GM18868 (cell line): Measurements from ENCODE around the gene CFAP69.

ENCODE experiments used
- ATAC-seq: cut with Tn5 transposase; IDR thresholded peaks from one replicate; pipeline ENCODE4 v1.9.1; 2021; ENCODE audit warnings: mild to moderate bottlenecking, moderate library complexity; ENCODE audit not compliant: unreplicated experiment

Gene CFAP69, protein sequence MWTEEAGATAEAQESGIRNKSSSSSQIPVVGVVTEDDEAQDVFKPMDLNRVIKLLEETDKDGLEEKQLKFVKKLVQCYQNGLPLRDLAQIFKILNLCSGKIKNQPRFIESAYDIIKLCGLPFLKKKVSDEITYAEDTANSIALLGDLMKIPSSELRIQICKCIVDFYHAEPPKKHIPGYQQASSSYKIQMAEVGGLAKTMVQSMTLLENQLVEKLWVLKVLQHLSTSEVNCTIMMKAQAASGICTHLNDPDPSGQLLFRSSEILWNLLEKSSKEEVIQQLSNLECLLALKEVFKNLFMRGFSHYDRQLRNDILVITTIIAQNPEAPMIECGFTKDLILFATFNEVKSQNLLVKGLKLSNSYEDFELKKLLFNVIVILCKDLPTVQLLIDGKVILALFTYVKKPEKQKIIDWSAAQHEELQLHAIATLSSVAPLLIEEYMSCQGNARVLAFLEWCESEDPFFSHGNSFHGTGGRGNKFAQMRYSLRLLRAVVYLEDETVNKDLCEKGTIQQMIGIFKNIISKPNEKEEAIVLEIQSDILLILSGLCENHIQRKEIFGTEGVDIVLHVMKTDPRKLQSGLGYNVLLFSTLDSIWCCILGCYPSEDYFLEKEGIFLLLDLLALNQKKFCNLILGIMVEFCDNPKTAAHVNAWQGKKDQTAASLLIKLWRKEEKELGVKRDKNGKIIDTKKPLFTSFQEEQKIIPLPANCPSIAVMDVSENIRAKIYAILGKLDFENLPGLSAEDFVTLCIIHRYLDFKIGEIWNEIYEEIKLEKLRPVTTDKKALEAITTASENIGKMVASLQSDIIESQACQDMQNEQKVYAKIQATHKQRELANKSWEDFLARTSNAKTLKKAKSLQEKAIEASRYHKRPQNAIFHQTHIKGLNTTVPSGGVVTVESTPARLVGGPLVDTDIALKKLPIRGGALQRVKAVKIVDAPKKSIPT

DNA sequence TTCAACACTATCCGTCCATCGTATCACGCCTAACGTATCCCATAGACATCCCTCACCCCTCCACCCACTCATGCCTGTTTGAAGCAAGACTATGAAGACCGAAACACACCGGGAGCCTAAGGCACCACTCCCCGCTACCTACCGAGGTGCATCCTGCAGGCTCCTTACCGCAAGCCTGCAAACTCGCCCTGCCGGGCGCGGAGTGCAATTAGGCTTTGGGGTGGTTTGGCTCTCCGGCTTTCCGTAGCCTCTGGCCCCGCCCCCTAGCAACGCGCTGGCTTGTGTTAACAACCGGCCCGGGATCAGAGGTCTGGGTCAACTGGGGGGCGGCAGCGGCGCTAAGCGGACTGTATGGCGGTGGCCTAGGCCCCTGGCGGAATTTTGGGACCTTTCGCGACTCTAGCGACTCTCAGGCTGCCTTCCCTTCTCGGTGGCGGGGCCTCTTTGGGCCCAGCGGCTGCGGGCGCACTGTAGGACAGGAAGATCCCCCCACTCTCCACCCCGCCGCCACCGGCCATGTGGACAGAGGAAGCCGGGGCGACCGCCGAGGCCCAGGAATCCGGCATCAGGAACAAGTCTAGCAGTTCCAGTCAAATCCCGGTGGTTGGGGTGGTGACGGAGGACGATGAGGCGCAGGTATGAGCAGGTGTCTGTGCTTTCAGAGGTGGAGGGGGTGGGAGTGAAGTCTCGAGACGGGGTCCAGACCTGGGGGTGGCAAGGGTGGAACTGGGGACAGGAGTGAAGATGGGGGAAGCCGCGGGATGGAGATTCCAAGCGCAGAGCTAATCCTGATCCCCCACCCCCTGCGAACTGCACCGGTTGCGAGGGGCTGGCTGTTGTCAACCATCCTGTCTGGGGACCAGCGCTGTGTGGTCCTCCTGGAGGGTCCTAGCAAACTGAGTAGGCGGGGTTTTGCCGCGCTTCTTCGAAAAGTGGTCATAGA lies at the start of gene CFAP69:
TSS of gene CFAP69 (plus strand) at position 266 of the 943 bp plus-strand sequence. CDS start at position 517, 251 bp downstream.
- ATAC-seq: peak; percentile 88

DNA sequence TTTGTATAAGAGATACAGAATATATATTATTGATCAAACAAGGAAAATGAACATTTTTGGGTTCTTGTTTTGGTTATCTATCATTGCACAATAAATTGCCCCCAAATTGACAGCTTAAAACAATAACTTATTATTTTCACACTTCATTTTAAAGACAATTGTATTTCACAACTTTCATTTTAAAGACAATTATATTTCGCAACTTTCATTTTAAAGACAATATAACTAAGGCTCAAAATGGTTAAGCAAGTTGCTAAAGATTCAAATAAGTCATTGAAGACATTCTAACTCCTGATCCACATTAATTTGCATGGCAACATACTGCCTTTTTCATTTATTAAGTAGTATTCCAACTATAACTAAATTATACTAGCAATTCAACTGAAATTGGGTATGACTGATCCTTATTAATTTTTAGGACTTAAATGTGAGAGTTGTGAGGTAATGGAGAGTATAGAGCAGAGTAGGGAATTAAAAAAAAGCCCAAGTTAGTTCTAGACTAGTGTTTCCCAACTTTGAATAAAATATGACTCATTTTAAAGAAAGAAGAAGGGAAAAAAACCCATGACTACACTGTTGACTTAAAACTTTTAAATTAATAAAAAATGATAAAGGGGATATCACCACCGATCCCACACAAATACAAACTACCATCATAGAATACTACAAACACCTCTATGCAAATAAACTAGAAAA lies 43.3 kb upstream of the CFAP69 start:
- ATAC-seq: no peak

DNA sequence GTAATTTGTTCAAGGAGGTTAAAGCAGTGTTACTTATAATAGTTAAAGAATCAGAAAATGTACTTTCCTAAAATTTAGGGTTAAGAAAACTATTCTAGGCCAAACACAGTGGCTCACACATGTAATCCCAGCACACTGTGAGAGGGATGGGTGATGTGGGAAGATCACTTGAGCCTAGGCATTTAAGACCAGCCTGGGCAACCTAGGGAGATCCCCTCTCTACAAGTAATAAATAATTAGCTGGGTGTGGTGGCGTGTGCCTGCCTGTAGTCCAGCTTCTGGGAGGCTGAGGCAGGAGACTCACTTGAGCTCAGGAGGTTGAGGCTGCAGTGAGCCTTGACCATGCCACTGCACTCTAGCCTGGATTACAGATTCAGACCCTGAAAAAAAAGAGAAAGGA lies 37.0 kb upstream of the CFAP69 start:
- ATAC-seq: no peak

DNA sequence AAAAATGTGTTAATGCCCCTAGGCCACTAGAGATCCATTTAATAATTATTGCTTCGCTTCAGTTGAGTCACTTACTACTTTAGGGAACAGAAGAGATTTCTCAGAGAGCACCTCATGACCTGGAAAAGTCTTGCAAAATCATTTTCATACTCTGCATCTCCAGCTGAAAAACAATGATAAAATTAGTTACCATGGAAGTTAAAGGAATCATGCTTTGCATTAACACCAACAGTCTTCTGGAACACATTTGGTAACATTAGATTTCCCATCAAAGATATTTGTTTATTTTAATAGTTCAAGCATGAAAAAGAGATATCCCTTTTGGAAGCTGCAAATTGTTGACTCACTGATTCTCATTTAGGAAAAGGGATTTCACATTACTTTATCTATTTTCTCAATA lies 35.2 kb upstream of the CFAP69 start:
- ATAC-seq: no peak

DNA sequence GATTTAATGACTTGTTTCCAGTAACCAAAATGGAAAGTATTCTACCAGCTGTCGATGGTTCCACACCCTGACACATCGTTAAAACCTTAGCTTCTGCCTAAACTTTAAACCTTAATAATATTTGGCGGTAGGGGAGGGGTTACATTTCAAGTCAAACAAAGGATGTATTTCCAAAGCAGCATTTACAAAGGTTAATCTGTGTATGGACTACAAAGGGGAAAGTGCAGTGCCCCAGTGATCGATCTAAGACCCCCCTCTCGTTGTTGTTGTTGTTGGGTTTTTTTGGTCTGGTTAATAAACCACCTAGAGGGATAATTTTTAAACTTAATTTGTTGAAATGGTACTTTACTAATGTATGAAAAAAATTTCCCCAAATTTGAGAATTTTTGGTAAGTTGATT lies 34.5 kb upstream of the CFAP69 start:
- ATAC-seq: no peak

DNA sequence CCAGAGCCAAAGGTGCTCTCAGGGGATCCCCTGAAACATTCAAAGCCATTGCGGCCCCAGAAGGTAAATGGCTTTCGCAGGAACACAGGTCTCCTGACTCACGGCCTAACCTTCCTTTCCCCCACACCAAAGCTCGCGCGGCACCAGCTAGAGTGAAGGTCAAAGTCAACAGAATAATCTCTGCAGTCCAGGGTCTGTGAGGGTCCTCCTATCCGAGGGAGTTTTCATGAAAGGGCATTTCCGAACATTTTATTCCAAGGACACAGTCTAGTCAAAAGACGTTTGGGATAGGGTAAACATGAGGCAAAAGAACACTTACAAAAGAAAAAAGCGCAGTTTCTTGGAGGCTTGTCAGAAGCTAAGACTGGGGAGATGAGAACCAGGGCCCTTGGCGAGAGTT lies 34.0 kb upstream of the CFAP69 start:
- peak; percentile 6 for ATAC-seq

DNA sequence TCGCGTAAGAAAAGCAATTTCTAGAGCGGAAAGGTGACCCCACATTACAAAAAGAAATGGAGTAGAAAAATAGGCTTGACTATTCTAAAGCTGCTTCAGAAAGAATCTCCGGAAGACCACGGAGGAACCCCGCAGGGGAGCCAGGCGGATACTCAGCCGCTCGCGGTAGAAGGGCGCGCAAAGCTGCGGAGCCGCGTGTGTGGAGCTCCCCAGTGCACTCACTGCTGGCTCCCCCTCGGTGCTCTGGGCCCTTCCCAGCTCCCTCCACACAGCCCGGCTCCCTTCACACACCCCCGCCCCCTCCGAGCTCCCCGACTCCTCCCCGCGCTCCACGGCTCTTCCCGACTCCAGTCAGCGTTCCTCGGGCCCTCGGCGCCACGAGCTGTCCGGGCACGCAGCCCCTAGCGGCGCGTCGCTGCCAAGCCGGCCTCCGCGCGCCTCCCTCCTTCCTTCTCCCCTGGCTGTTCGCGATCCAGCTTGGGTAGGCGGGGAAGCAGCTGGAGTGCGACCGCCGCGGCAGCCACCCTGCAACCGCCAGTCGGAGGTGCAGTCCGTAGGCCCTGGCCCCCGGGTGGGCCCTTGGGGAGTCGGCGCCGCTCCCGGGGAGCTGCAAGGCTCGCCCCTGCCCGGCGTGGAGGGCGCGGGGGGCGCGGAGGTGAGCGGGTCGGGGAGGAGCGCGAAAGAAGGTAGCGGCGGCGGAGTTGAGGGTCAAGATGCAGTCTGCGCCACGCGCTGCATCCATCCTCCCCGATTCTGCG lies 33.4 kb upstream of the CFAP69 start, which contains the start of gene STEAP2:
TSS of gene STEAP2 (plus strand) at position 350 of the 758 bp plus-strand sequence. CDS start 13,343 bp downstream, outside the sequence.
- ATAC-seq: peak; percentile 92

DNA sequence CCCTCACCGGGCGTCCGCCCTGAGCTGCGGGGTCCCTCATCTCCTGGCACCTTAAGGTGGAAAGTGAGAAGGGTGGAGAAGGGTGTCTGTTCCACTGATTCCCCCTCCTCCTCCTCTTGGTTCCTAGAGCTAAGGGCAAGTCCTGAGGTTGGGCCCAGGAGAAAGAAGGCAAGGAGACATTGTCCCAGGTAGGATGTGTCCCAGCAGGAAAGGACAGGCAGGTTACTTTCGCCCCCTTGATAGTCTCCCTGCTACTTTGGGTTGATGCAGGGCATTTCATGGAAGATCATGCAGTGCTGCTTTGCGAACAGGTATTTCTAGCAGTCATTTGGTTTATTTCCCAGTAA lies 32.9 kb upstream of the CFAP69 start:
- no peak for ATAC-seq

DNA sequence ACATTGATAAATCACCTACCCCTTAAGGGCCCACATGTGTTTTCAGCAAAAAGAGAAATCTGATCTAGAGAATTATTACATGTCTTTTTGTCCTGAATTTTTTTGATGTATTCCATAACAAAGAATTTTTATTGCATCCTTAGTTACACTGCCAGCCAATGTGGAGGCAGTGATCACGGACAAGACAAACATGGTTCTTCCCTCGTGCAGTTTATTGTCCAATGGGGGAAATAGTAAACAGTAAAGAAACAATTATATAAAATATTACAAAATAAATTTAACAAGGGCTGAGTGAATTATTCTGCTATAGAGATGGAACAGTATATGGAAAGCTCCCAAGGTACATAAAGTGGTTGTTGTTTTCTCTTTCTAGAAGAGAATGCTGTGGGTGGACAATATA lies 31.5 kb upstream of the CFAP69 start:
- ATAC-seq: no peak

DNA sequence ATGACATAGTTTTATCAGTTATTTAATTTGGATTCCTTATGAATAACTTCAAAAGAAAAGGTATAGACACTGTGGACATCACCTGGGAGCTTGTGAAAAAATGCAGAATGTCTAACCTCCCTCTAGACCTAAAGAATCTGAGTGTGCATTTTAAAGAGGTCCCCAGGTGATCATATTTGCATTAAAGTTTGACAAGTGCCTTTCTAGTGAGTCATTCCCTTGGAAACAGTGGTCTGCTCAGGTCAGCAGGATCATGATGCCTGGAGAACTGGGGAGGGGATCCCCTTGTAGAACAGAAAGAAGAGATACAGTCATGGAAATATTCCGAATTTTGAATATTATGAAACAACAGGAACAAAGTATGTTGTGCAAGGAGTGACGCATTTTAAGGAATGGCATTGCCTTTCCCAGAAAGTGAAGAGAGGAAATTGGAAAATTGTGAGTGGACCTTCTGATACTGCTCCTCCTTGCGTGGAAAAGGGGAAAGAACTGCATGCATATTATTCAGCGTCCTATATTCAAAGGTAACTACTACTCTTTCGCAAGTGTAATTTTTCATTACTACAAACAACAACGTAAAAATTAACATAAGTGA lies 28.8 kb upstream of the CFAP69 start:
- ATAC-seq: no peak

DNA sequence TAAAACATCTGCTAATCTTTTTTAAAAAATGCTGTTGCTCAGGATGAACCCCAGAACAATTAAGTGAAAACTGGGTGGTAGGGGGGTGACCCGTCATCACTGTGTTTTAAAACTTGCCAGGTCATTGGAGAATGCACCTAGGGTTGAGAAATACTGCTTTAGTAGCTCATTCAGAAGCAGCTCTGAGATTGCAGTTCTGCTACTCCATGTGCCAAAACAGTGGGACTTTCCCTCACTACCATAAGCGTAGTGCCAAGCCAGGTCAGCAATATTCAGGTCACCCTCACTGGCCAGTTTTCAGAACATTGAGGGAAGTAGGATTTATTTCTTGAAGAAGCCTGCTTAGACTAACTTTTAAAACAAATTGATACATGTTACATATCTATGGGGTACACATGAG lies 28.2 kb upstream of the CFAP69 start:
- no peak for ATAC-seq

DNA sequence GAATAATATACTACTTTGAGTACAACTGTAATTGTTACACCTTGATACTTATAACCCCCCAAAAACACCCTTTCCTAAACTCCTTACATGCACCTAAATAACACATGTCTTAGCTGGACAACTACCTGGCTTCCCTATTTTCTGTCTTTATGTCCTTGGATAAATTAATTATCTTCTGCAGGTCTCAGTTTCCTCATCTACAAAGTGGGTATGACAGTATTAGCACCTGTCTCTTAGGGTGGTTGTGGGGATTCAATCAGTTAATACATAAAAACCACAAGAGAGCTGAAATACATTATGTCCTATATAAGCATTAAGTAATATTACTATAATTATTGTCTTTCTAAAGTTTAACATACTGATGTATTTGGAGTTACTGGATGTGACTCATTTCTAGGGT lies 22.6 kb upstream of the CFAP69 start:
- ATAC-seq: no peak

DNA sequence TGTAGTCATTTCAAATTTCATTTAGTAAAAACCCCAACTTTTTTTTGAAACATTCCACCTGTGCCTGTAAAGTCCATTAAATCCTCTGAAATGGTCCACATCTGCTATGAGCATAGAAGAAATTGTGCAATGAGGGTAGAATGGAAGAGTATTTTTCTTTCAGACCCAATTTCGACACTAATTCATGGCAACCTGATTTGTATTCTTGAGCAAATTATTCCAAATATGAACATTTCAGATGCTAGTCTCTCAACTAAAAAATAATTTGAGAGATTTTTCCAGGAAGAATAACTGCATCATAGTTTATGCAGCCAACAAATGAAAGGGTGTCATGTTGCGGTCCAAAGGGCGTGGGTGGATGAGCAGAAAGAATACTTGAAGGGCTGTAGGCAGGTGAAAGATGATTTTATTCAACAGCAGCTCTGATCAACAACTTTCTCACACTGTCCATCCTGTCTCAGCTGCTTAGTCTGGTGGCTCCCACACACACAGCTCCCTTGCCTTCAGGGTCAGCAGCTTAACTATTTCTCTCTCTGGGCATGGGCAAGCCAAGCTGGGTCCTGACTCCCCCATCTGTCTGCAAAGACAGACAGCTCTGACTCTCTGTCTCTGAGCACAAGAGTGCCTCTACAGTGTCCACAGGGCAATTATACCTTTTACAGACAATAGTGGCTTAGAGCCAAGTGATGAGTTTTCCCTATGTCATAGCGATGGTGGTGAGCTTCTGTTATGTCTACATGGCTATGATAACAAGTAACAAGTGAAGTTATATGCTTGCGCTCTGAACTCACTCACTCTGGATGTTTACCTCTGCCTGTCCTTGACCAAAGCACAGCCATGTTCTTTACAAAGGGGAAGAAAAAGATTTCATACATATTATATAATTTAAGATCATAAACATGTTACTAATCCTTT lies 21.9 kb upstream of the CFAP69 start:
- ATAC-seq: no peak

DNA sequence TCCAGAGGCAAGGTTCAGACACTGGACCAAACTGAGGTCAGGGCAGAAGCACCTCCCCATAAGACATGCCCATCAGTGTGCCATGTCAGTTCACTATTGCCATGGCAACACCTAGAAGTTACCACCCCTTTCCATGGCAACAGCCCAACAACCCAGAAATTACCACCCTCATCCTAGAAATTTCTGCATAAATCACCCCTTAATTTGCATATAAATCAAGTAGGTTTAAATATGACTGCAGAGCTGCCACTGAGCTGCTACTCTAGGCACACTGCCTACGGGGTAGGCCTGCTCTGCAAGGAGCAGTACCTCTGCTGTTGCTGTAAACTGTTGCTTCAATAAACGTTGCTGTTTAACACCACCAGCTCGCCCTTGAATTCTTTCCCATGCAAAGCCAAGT lies 20.8 kb upstream of the CFAP69 start:
- ATAC-seq: no peak

DNA sequence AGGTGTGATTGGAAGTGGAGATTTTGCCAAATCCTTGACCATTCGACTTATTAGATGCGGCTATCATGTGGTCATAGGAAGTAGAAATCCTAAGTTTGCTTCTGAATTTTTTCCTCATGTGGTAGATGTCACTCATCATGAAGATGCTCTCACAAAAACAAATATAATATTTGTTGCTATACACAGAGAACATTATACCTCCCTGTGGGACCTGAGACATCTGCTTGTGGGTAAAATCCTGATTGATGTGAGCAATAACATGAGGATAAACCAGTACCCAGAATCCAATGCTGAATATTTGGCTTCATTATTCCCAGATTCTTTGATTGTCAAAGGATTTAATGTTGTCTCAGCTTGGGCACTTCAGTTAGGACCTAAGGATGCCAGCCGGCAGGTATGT lies 19.8 kb upstream of the CFAP69 start:
- no peak for ATAC-seq

DNA sequence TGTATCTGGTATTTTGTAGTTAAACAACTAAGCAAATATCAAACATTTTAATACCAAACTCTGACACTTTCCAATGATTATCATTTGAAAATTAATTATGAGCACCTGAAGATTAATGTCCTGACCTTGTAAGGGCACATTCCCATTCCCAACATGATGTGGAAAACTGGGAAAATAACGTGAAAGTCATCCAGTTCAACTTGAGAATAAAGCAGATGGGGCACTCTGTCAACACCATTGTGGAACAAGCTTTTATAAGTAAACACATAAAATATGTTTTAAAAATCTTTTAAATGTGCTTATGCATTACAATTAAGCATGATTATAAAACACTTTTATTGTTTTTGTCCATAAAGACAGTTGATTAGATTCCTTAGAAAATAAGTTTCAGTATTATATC lies 19.4 kb upstream of the CFAP69 start:
- ATAC-seq: no peak

DNA sequence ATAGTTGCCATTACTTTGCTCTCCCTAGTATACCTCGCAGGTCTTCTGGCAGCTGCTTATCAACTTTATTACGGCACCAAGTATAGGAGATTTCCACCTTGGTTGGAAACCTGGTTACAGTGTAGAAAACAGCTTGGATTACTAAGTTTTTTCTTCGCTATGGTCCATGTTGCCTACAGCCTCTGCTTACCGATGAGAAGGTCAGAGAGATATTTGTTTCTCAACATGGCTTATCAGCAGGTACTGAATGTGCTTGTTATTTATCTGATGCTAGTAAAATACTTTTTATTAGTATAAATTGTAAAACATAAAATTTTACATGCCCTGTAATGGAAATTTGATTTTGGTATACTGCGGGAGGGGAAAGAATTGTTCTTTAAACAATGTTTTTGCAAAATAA lies 17.7 kb upstream of the CFAP69 start:
- no peak for ATAC-seq

DNA sequence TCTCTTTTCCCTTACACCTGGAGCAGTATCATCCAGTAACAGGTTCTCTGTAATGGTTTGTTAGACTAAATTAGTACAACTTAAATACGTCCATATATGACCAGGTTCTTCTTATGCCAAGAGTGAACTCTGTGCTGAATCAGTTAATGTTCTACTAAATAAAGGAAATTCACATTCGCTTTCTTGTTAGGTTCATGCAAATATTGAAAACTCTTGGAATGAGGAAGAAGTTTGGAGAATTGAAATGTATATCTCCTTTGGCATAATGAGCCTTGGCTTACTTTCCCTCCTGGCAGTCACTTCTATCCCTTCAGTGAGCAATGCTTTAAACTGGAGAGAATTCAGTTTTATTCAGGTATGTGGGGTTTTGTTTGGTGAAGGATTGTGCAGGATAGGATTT lies 15.3 kb upstream of the CFAP69 start:
- no peak for ATAC-seq
